SU-DHL-6 (cell line): ENCODE data around the gene MGRN1.

Source experiments
- H2AFZ ChIP-seq: fragments of 200-600 bp; sonication (generic); 2 replicates; pipeline ENCODE4 v1.6.1; 2014; ENCODE audit warnings: low read depth, mild to moderate bottlenecking, moderate library complexity, mixed read lengths, antibody characterized with exemption, low read length; ENCODE audit not compliant: severe bottlenecking
- H3F3A ChIP-seq: fragments of 200-600 bp; shearing (Covaris generic); 2 replicates; pipeline ENCODE4 v1.6.0; 2016; ENCODE audit warnings: antibody characterized with exemption, mild to moderate bottlenecking; ENCODE audit not compliant: insufficient read depth
- H3K27ac ChIP-seq: fragments of 200-600 bp; sonication (generic); 2 replicates; pipeline ENCODE4 v1.5.1; 2016; ENCODE audit warnings: low read depth, mild to moderate bottlenecking, low read length, moderate library complexity, mixed read lengths
- H3K27me3 ChIP-seq: fragments of 200-600 bp; sonication (generic), shearing (Covaris generic); 2 replicates; pipeline ENCODE4 v1.6.0; 2014; ENCODE audit warnings: mild to moderate bottlenecking, low read length
- H3K36me3 ChIP-seq: fragments of 200-600 bp; sonication (generic); 2 replicates; pipeline ENCODE4 v1.6.1; 2014; ENCODE audit warnings: mild to moderate bottlenecking, low read length, mixed read lengths
- H3K4me2 ChIP-seq: fragments of 300-600, 200-600 bp; shearing (Covaris generic), sonication (generic); 2 replicates; pipeline ENCODE4 v1.6.0; 2014; ENCODE audit warnings: low read length, low read depth, mild to moderate bottlenecking; ENCODE audit not compliant: poor library complexity, severe bottlenecking
- H3K4me3 ChIP-seq: fragments of 200-600 bp; sonication (generic); 2 replicates; pipeline ENCODE4 v1.5.1; 2014; ENCODE audit warnings: antibody characterized with exemption, low read length, mild to moderate bottlenecking, mixed read lengths; ENCODE audit not compliant: insufficient read depth, poor library complexity, severe bottlenecking
- H3K79me2 ChIP-seq: fragments of 200-600 bp; sonication (generic); 2 replicates; pipeline ENCODE4 v1.6.1; 2014; ENCODE audit warnings: mild to moderate bottlenecking, low read length, moderate library complexity; ENCODE audit not compliant: insufficient read depth
- H3K9ac ChIP-seq: fragments of 200-600 bp; sonication (generic); 2 replicates; pipeline ENCODE4 v1.7.0; 2014; ENCODE audit warnings: mild to moderate bottlenecking, low read length
- H3K9me2 ChIP-seq: fragments of 200-600 bp; sonication (generic); replicated peaks from 2 replicates; pipeline ENCODE4 v1.6.1; 2014; ENCODE audit warnings: low read length; ENCODE audit not compliant: insufficient read depth
- H3K9me3 ChIP-seq: fragments of 200-600 bp; sonication (generic); 2 replicates; pipeline ENCODE4 v1.6.1; 2014; ENCODE audit warnings: low read length, mixed read lengths; ENCODE audit not compliant: insufficient read depth
- H4K20me1 ChIP-seq: fragments of 200-600 bp; sonication (generic); 2 replicates; pipeline ENCODE4 v1.6.1; 2014; ENCODE audit warnings: low read depth, mild to moderate bottlenecking, antibody characterized with exemption, low read length, moderate library complexity, mixed read lengths
- EZH2phosphoT487 ChIP-seq: fragments of 200-600 bp; sonication (generic), shearing (Covaris generic); conservative IDR thresholded peaks from 2 replicates; pipeline ENCODE4 v1.6.1; 2018; ENCODE audit warnings: mild to moderate bottlenecking, antibody characterized with exemption, low read length, moderate library complexity, mixed read lengths
- TF ChIP-seq, protein P1 (sequence below): fragments of 200-600 bp; sonication (generic); IDR thresholded peaks from one replicate; pipeline ENCODE4 v1.5.1; 2017; ENCODE audit warnings: antibody characterized with exemption, mild to moderate bottlenecking, low read length, moderate library complexity; ENCODE audit not compliant: insufficient read depth, poor library complexity, severe bottlenecking

Gene MGRN1

DNA sequence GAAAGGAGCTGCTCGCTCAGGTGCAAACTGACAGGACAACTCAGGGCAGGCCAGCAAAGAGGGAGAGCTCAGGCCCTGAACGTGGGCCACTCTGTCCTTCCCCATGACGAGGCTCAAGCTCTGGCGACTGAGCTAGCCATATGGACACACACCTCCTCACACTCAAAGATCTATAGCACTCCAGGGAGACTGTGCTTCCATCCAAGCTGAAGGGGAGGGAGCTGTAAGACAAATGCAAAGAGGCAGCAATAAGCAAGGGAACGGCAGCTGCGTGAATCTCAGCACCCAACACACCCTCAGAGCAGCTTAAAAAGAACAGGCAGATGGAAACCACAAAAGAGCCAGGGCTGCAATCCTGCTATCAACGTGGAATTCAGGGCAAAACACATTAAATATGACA, 82.2 kb downstream of the MGRN1 start:
- no peak overlapping the region for H2AFZ ChIP-seq
- no peak overlapping the region for H3K27ac ChIP-seq
- H3K9me2 ChIP-seq = no peaks in the 10 kb centered on the region
- no peaks in the 10 kb centered on the region for H3K9me3 ChIP-seq
- no peaks in the 10 kb centered on the region for H3K79me2 ChIP-seq
- no peak overlapping the region for H3K9ac ChIP-seq
- no peaks in the 10 kb centered on the region for H4K20me1 ChIP-seq
- no peaks in the 10 kb centered on the region for H3F3A ChIP-seq
- no peak overlapping the region for H3K4me3 ChIP-seq
- TF ChIP-seq, protein P1, sequence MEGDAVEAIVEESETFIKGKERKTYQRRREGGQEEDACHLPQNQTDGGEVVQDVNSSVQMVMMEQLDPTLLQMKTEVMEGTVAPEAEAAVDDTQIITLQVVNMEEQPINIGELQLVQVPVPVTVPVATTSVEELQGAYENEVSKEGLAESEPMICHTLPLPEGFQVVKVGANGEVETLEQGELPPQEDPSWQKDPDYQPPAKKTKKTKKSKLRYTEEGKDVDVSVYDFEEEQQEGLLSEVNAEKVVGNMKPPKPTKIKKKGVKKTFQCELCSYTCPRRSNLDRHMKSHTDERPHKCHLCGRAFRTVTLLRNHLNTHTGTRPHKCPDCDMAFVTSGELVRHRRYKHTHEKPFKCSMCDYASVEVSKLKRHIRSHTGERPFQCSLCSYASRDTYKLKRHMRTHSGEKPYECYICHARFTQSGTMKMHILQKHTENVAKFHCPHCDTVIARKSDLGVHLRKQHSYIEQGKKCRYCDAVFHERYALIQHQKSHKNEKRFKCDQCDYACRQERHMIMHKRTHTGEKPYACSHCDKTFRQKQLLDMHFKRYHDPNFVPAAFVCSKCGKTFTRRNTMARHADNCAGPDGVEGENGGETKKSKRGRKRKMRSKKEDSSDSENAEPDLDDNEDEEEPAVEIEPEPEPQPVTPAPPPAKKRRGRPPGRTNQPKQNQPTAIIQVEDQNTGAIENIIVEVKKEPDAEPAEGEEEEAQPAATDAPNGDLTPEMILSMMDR = no peak
- no peak for TF ChIP-seq EZH2phosphoT487
- H3K4me2 ChIP-seq = no peak overlapping the region
- no peaks in the 10 kb centered on the region for H3K27me3 ChIP-seq
- H3K36me3 ChIP-seq = no peaks in the 10 kb centered on the region

DNA sequence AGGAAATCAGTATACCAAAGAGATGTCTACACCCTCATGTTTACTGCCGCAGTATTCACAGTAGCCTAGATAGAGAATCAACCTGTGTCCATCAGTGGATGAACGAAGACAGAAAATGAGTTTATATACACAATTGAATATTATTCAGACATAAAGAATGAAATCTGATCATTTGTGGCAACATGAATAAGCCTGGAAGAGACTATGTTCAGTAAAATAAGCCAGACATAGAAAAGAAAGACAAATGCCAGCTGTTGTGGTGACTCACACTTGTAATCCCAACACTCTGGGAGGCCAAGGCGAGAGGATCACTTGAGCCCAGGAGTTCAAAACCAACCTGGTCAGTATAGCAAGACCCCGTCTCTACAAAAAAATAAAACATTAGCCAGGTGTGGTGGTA, 84.9 kb downstream of the MGRN1 start:
- Histone ChIP-seq H3K79me2 (no peaks in the 10 kb centered on the region), H2AFZ (no peak overlapping the region), H3F3A (no peaks in the 10 kb centered on the region), H3K27ac (no peak overlapping the region), H3K4me3 (no peak overlapping the region), H3K36me3 (no peaks in the 10 kb centered on the region), H3K9ac (no peak overlapping the region), H3K9me2 (no peaks in the 10 kb centered on the region), H4K20me1 (no peaks in the 10 kb centered on the region), H3K4me2 (no peak overlapping the region), H3K9me3 (no peaks in the 10 kb centered on the region), H3K27me3 (no peaks in the 10 kb centered on the region)
- TF ChIP-seq EZH2phosphoT487 = no peak
- TF ChIP-seq, protein P1 = no peak

DNA sequence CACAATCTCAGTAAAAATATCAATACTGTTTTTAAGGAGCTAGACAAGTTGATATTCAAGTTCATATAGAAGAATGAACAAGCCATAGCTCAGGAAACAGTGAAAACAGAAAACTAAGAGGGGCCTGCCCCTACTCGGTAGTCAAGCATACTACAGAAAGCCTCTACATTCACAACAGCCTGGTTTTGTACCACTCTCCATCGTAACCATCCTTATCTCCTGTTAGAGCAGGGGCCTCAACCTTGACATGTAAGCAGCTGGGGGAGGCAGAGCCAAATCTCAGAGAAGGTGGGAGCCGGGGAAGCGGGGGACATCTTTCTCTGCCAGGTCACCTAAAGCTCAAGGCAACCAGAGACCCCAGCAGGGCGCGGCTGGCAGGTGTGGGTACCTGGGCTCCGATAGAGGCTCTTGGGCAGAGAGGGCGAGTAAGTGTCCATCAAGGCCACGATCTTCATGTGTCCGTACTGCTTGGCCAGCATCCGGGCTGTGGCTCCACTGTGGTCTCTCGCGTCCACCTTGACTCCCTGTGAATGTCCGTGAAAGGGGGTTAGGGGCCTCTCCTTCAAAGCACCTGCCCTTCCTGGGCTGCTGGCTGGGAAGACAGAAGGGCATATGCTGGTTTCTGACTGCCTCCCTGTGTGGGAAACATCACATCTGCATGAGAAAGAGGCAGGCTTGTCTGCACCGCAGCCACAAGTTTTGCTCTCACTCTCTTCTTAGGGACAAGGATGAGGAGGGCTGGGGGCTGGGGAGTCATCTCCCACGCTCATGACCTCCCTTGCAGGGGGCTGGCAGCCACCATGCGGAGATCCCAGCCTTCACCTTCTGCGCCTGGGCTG, 89.3 kb downstream of the MGRN1 start:
- Histone ChIP-seq H3K27ac (no peak overlapping the region), H3K27me3 (no peaks in the 10 kb centered on the region), H3K9me2 (no peaks in the 10 kb centered on the region), H3K36me3 (no peaks in the 10 kb centered on the region), H3F3A (no peaks in the 10 kb centered on the region), H3K9ac (no peak overlapping the region), H3K4me2 (no peak overlapping the region), H3K4me3 (no peak overlapping the region), H3K9me3 (no peaks in the 10 kb centered on the region), H4K20me1 (no peaks in the 10 kb centered on the region), H2AFZ (no peak overlapping the region), H3K79me2 (no peaks in the 10 kb centered on the region)
- no peak for TF ChIP-seq EZH2phosphoT487
- TF ChIP-seq, protein P1 = no peak
